Left colon (tissue), 2 donors: ENCODE results near the gene STX19. TPM values are rescaled to one million over a fixed set of nuclear protein-coding genes. Genes with fewer than 3 reads are reported as not detected.

Experiments used
- ATAC-seq: fragments of 200-7000 bp; cut with Tn5 transposase; one replicate; pipeline ENCODE4 v1.9.1; 2020; ENCODE audit warnings: mild to moderate bottlenecking, moderate library complexity
- DNase-seq, 2 donors: peaks; one replicate each; pipeline ENCODE4 v3.0.0-alpha.2; 2020
- intact Hi-C, 2 donors: fragments of 100-400 bp; cut with DNase I in 1 of 2; cut with micrococcal nuclease in 1 of 2; formaldehyde crosslinking; loops; one replicate each; pipeline versions ENCODE4 v1.11.2 to v1.14.0; 2022; cut with DNase I, micrococcal nuclease
- long read RNA-seq: library from polyadenylated mRNA; unstranded; transcript quantifications from one replicate; pipeline ENCODE4 v2.0.0, GENCODE V29; 2021
- total RNA-seq, 2 donors: library from RNA; stranded (reverse); fragmentation: NEBNext Ultra II Directional; extraction: Animal tissue kit (Norgen Biotek cat#: 25700); gene quantifications; one replicate each; pipeline ENCODE4 v1.2.1, GENCODE V29; 2021
- donor health status: DM: no; HTN: no; CAD: no.
- donor health status: DM: yes; HTN: yes; CAD: no.

Gene STX19
- 10 to 100 TPM; 20.4 to 23.4 TPM for total RNA-seq
- long read RNA-seq, partial matches to known transcripts: 0 of 11 reads
- long read RNA-seq, other reads (novel, unspliced or antisense): 8 of 11 reads

- ATAC-seq (peak; percentile 53), DNase-seq (no peak)
These were observed at the start of gene STX19 for GRCh38 chr3:94028093-94028837. STX19 (minus strand) TSS chr3:94028597; CDS start chr3:94015269, 13,328 bp downstream.

GRCh38 chr3:94076055-94076454 lies 47.7 kb upstream of the STX19 start:
- intact Hi-C loops: no loop called here
- DNase-seq: no peak
- no peak for ATAC-seq

More at GRCh38 chr3:94028093-94028837, at the start of gene STX19:
- intact Hi-C loops: no loop called here

GRCh38 chr3:94071713-94072284 lies 43.4 kb upstream of the STX19 start:
- intact Hi-C loops: no loop called here
- ATAC-seq (no peak), DNase-seq (no peak)

GRCh38 chr3:94070341-94070911 lies 42.0 kb upstream of the STX19 start:
- DNase-seq (no peak), ATAC-seq (no peak)
- intact Hi-C loops: no loop called here

- no peak for ATAC-seq
- intact Hi-C loops: loop anchor here (10.0 kb wide), 2 partner anchors 55 to 95 kb away; partner anchors contain the start of gene PROS1 (in 1 of the 2)
- no peak for DNase-seq
These were observed 40.9 kb upstream of the STX19 start for GRCh38 chr3:94069194-94069813.

GRCh38 chr3:94066506-94067500 lies 38.4 kb upstream of the STX19 start:
- intact Hi-C loops: loop anchor here (10.0 kb wide), 2 partner anchors 52 to 92 kb away; partner anchors contain the start of gene PROS1 (in 1 of the 2)
- ATAC-seq (no peak), DNase-seq (no peak)

- intact Hi-C loops: loop anchor here (10.0 kb wide), 2 partner anchors 51 to 91 kb away; partner anchors contain the start of gene PROS1 (in 1 of the 2)
- no peak for DNase-seq
- ATAC-seq: no peak
These were observed 37.6 kb upstream of the STX19 start for GRCh38 chr3:94065819-94066480.

- intact Hi-C loops: loop anchor here (10.0 kb wide), 2 partner anchors 50 to 90 kb away; partner anchors contain the start of gene PROS1 (in 1 of the 2)
- DNase-seq: no peak
- ATAC-seq: no peak
These were observed 36.7 kb upstream of the STX19 start for GRCh38 chr3:94065122-94065521.

- no peak for DNase-seq
- ATAC-seq: peak; percentile 46
- intact Hi-C loops: loop anchor here (10.0 kb wide), 2 partner anchors 50 to 90 kb away; partner anchors contain the start of gene PROS1 (in 1 of the 2)
These were observed 36.0 kb upstream of the STX19 start for GRCh38 chr3:94064243-94064860.

- ATAC-seq (peak; percentile 25), DNase-seq (peak in 1 of 2 donors; percentile 14)
- intact Hi-C loops: loop anchor here (10.0 kb wide), 2 partner anchors 49 to 89 kb away; partner anchors contain the start of gene PROS1 (in 1 of the 2)
These were observed 35.2 kb upstream of the STX19 start for GRCh38 chr3:94063496-94064119.

GRCh38 chr3:94062513-94063404 lies 34.4 kb upstream of the STX19 start, which contains the start of the genes DHFR2 and NSUN3:
DHFR2 (minus strand) TSS chr3:94062916; CDS start chr3:94061511, 1,405 bp downstream.
NSUN3 (plus strand) TSS chr3:94063061; CDS start chr3:94063127, 66 bp downstream.
- ATAC-seq: peak; percentile 92
- DNase-seq: peak; percentile 91 to 96
- intact Hi-C loops: loop anchor here (10.0 kb wide), 2 partner anchors 48 to 88 kb away; partner anchors contain the start of gene PROS1 (in 1 of the 2)

GRCh38 chr3:94061297-94061696 lies 32.9 kb upstream of the STX19 start:
- intact Hi-C loops: loop anchor here (10.0 kb wide), 2 partner anchors 46 to 86 kb away; partner anchors contain the start of gene PROS1 (in 1 of the 2)
- ATAC-seq (no peak), DNase-seq (no peak)

- intact Hi-C loops: no loop called here
- ATAC-seq (no peak), DNase-seq (no peak)
These were observed 22.1 kb upstream of the STX19 start for GRCh38 chr3:94050546-94050945.

- ATAC-seq: no peak
- intact Hi-C loops: no loop called here
- no peak for DNase-seq
These were observed 20.9 kb upstream of the STX19 start for GRCh38 chr3:94049267-94049666.

GRCh38 chr3:94046533-94046932 lies 18.1 kb upstream of the STX19 start:
- ATAC-seq (no peak), DNase-seq (no peak)
- intact Hi-C loops: no loop called here
